BLaER1 treated with 17β-estradiol and CSF1 and Interleukin-3, amounts not matched to agents 10 nM and 100 nM (cell line): ENCODE results near the gene CALHM1.
A peak's percentile ranks its signal among the peaks of the same experiment; 100 is the strongest.

Experiments used
- H3K27ac ChIP-seq, 11 experiments: shearing (Covaris generic); formaldehyde crosslinking; 2 replicates each; pipeline ENCODE4 v1.8.1; 2022
- H3K27me3 ChIP-seq, 11 experiments: shearing (Covaris generic); formaldehyde crosslinking; 2 replicates each; pipeline ENCODE4 v1.8.1; 2022
- H3K36me3 ChIP-seq, 11 experiments: shearing (Covaris generic); formaldehyde crosslinking; 2 replicates each; pipeline ENCODE4 v1.8.1; 2022
- H3K4me1 ChIP-seq, 10 experiments: shearing (Covaris generic); formaldehyde crosslinking; 2 replicates each; pipeline ENCODE4 v1.8.1; 2022
- H3K4me2 ChIP-seq, 11 experiments: shearing (Covaris generic); formaldehyde crosslinking; 2 replicates each; pipeline ENCODE4 v1.8.1; 2022
- H3K4me3 ChIP-seq, 10 experiments: shearing (Covaris generic); formaldehyde crosslinking; 2 replicates each; pipeline ENCODE4 v1.8.1; 2022
- H3K9ac ChIP-seq, 11 experiments: shearing (Covaris generic); formaldehyde crosslinking; 2 replicates each; pipeline ENCODE4 v1.8.1; 2022
- H3K9me3 ChIP-seq, 11 experiments: shearing (Covaris generic); formaldehyde crosslinking; replicated peaks in 1 of 11; 2 replicates each; pipeline ENCODE4 v1.8.1; 2022
- H4K20me1 ChIP-seq, 11 experiments: shearing (Covaris generic); formaldehyde crosslinking; 2 replicates each; pipeline ENCODE4 v1.8.1; 2022
- Cebpa-rat ChIP-seq, 11 experiments: shearing (Covaris generic); IDR thresholded peaks; 2 replicates each; pipeline ENCODE4 v1.8.1; 2022

Gene CALHM1

DNA sequence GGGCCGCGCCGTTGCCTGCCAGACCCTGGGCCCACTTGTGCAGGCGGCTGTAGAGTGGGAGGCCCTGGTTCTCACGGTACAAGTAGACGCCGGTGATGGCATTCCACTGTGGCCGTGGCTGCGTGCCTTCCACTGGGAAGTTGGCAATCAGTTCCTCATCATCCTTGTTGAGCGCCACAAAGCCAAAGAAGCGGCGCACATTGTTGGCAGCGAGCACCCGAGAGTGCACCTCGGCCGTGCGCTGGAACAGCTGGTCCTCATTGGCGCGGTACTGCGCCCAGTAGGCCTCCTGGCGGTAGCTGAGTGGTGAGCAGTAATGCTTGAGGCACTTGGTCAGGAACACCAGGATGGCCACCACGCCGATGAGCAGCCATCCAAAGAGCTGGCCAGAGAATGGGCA is 11.5 kb downstream of the CALHM1 start:
- peaks cover 45 to 86% (median 52%) of the 10 kb centered on the region in 10 experiments for H3K4me1 ChIP-seq
- peak overlapping the region in 2 of 10 experiments; percentile 76 to 94; a peak in 4 of 20 replicates for H3K4me3 ChIP-seq
- H3K4me2 ChIP-seq: peak overlapping the region in 9 of 11 experiments; percentile 25 to 100 (median 94); a peak in 13 of 22 replicates
- peak overlapping the region in 2 of 11 experiments; percentile 61 to 79; a peak in 6 of 22 replicates for H3K9ac ChIP-seq
- peak overlapping the region in 3 of 11 experiments; percentile 8 to 36 (median 10); a peak in 2 of 22 replicates for H3K27ac ChIP-seq
- peaks cover 3 to 87% (median 71%) of the 10 kb centered on the region in 11 experiments; a peak in 21 of 22 replicates for H4K20me1 ChIP-seq
- H3K27me3 ChIP-seq: no peaks in the 10 kb centered on the region
- TF ChIP-seq Cebpa-rat (IDR thresholded peaks at IDR 0.05): no peak
- H3K36me3 ChIP-seq: peaks cover 74 to 86% (median 79%) of the 10 kb centered on the region in 11 experiments
- H3K9me3 ChIP-seq: no peaks in the 10 kb centered on the region

DNA sequence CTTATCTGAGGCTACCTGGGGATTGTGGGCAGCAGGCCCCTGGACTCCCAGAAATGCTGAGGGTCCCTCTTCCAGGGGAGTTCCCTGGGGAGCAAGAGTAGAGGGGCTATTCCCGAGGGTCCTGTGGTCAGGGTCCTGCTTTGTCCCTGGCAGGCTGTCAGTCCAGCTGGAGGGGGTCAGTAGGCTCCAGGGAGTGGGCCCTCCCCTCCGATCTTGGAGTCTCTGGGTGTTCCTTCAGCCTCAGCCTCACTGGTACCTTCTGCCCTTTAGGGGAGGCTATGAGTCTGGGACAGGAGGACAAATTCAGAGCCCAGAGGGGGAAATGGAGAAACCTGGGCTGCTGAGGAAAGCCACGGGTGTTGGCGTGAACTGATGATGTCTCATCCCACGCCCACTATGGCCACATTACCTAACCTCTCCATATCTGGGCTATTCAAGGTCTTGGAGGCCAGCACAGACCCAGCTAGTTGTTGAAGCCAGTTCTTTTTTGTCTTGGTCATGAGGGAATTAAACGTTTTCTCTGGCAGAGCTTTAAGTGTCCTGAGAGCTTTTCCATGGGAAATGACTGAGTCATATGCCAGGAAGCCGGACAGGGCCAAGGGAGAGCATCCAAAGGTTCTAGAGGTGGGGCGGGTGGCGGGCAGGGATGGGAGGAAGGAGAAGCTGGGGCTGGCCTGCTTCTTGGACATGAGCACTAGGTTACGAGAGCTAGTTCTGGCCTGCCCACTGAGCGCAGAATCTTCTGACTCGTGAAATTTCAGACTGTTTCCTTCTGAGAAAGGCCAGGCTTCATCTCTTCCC is 12.7 kb downstream of the CALHM1 start:
- H3K9me3 ChIP-seq: no peaks in the 10 kb centered on the region
- peaks cover 3 to 99% (median 71%) of the 10 kb centered on the region in 11 experiments; a peak in 21 of 22 replicates for H4K20me1 ChIP-seq
- peak overlapping the region in 2 of 11 experiments; percentile 22 to 25; a peak in 3 of 22 replicates for H3K27ac ChIP-seq
- H3K9ac ChIP-seq: peak overlapping the region in 4 of 11 experiments; percentile 13 to 61 (median 44); a peak in 6 of 22 replicates
- no peak overlapping the region for H3K4me3 ChIP-seq
- H3K4me1 ChIP-seq: peaks cover 36 to 98% (median 46%) of the 10 kb centered on the region in 10 experiments
- TF ChIP-seq Cebpa-rat (IDR thresholded peaks at IDR 0.05): no peak
- peak overlapping the region in 3 of 11 experiments; percentile 93 to 97 (median 96); a peak in 6 of 22 replicates for H3K4me2 ChIP-seq
- peaks cover 87 to 99% (median 91%) of the 10 kb centered on the region in 11 experiments for H3K36me3 ChIP-seq
- no peaks in the 10 kb centered on the region for H3K27me3 ChIP-seq

DNA sequence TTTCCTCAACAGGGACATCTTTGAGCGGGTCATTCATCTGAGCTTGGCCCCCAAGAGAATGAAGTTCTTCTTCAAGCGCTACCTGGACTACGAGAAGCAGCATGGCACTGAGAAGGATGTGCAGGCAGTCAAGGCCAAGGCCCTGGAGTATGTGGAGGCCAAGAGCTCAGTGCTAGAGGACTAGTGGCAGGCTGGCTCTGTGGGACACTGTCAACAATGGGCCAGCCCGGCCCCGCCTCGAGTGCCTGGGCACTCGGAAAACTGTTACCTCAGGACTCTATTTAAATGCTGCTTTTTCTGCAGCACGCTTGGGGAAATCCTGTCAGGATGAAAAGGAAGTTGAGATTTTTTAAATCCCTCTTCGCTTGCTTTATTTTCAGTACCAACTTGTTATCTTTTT is 13.3 kb downstream of the CALHM1 start:
- H3K27ac ChIP-seq: peak overlapping the region in 2 of 11 experiments; percentile 4 to 22; a peak in 2 of 22 replicates
- H3K27me3 ChIP-seq: no peaks in the 10 kb centered on the region
- H3K36me3 ChIP-seq: peaks cover 92 to 100% (median 97%) of the 10 kb centered on the region in 11 experiments
- peaks cover 30 to 99% (median 40%) of the 10 kb centered on the region in 10 experiments for H3K4me1 ChIP-seq
- no peak overlapping the region for H3K4me3 ChIP-seq
- TF ChIP-seq Cebpa-rat (IDR thresholded peaks at IDR 0.05): no peak
- peaks cover 3 to 100% (median 75%) of the 10 kb centered on the region in 11 experiments; a peak in 21 of 22 replicates for H4K20me1 ChIP-seq
- H3K9me3 ChIP-seq: no peaks in the 10 kb centered on the region
- peak overlapping the region in 2 of 11 experiments; percentile 11 to 61; a peak in 1 of 22 replicates for H3K9ac ChIP-seq
- peak overlapping the region in 2 of 11 experiments; percentile 93 to 97; a peak in 5 of 22 replicates for H3K4me2 ChIP-seq

DNA sequence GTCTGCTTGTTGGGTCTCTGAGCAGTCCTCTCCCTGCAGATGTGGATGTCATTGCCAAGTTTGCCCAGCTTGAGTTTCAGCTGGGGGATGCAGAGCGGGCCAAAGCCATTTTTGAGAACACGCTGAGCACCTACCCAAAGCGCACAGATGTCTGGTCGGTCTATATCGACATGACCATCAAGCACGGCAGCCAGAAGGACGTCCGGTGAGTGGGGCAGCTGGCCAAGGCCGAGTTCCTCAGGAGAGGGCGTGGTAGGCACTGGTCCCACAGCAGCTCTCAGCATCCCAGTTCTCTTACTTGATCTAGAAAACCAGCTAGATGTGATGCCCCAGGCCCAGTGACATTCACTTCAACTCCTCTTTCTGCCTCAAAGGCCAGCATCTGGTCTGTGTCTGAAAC is 14.2 kb downstream of the CALHM1 start:
- H3K27me3 ChIP-seq: no peaks in the 10 kb centered on the region
- H3K27ac ChIP-seq: no peak overlapping the region
- H3K4me1 ChIP-seq: peaks cover 21 to 94% (median 31%) of the 10 kb centered on the region in 10 experiments
- H3K36me3 ChIP-seq: peaks cover 93 to 100% (median 100%) of the 10 kb centered on the region in 11 experiments
- H3K4me2 ChIP-seq: no peak overlapping the region
- H3K4me3 ChIP-seq: no peak overlapping the region
- peaks cover 3 to 100% (median 67%) of the 10 kb centered on the region in 11 experiments; a peak in 21 of 22 replicates for H4K20me1 ChIP-seq
- no peaks in the 10 kb centered on the region for H3K9me3 ChIP-seq
- no peak for TF ChIP-seq Cebpa-rat (IDR thresholded peaks at IDR 0.05)
- H3K9ac ChIP-seq: no peak overlapping the region

DNA sequence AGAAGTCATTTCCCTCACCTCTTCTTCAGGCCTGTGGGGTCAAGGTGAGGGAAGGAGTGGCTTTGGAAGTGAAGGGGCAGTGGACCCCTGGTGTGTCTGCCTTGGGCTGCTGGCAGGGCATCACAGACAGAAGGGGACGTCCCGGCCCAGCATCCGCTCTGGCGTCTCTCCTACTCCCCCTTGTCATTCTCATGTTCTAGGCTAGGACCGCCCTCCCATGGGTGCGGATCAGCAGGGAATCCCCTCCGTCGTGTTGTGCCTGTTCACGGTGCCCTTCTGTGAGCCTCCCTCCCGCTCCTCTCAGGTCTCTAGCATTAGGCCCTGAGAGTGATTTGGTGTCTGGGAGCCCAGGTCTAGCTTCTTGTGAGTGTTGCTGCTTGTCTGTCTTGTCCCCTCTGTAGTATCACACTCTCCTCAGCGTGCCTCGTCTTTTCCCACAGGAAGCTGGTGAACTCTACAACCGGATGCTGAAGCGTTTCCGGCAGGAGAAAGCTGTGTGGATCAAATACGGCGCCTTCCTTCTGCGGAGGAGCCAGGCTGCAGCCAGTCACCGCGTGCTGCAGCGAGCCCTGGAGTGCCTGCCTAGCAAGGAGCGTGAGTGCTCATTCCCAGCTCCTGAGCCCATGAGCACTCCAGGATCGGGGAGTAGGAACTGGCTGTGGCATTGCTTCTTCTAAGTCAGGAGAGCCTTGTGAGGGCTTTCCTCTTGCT is 15.1 kb downstream of the CALHM1 start:
- Histone ChIP-seq H3K36me3 (peaks cover 97 to 100% (median 100%) of the 10 kb centered on the region in 11 experiments), H3K9ac (peak overlapping the region in 2 of 11 experiments; percentile 15 to 41; a peak in 2 of 22 replicates), H3K9me3 (no peaks in the 10 kb centered on the region), H3K4me1 (peaks cover 12 to 85% (median 22%) of the 10 kb centered on the region in 10 experiments), H3K27ac (peak overlapping the region in 2 of 11 experiments; percentile 16 to 22; a peak in 2 of 22 replicates), H3K27me3 (no peaks in the 10 kb centered on the region), H3K4me3 (no peak overlapping the region), H3K4me2 (peak overlapping the region in 2 of 11 experiments; percentile 23 to 47; a peak in 2 of 22 replicates), H4K20me1 (peaks cover 0 to 97% (median 60%) of the 10 kb centered on the region in 11 experiments; a peak in 21 of 22 replicates)
- TF ChIP-seq Cebpa-rat (IDR thresholded peaks at IDR 0.05): no peak

DNA sequence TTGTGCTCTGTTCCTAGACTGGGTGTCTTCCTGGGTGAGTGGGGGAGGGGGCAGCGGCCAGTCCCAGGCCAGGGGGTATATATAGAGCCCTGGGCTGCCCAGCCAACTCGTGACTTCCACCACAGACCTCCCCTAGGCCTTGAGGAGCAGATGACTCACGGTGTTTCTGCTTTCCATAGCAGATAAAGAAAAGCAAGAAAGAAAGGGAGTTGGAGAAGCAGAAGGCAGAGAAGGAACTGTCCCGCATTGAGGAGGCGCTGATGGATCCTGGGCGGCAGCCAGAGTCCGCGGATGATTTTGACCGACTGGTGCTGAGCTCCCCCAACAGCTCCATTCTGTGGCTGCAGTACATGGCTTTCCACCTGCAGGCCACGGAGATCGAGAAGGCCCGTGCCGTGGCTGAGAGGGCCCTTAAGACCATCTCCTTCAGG is 16.7 kb downstream of the CALHM1 start:
- no peaks in the 10 kb centered on the region for H3K9me3 ChIP-seq
- TF ChIP-seq Cebpa-rat (IDR thresholded peaks at IDR 0.05): no peak
- H3K9ac ChIP-seq: peak overlapping the region in 3 of 11 experiments; percentile 30 to 51 (median 41); a peak in 4 of 22 replicates
- no peak overlapping the region for H3K4me3 ChIP-seq
- no peaks in the 10 kb centered on the region for H3K27me3 ChIP-seq
- H3K4me1 ChIP-seq: peaks cover 0 to 69% (median 7%) of the 10 kb centered on the region in 10 experiments; a peak in 13 of 20 replicates
- peaks cover 99 to 100% (median 100%) of the 10 kb centered on the region in 11 experiments for H3K36me3 ChIP-seq
- peak overlapping the region in 3 of 11 experiments; percentile 25 to 60 (median 47); a peak in 6 of 22 replicates for H3K4me2 ChIP-seq
- peak overlapping the region in 3 of 11 experiments; percentile 11 to 32 (median 30); a peak in 4 of 22 replicates for H3K27ac ChIP-seq
- peaks cover 0 to 91% (median 57%) of the 10 kb centered on the region in 11 experiments; a peak in 21 of 22 replicates for H4K20me1 ChIP-seq

DNA sequence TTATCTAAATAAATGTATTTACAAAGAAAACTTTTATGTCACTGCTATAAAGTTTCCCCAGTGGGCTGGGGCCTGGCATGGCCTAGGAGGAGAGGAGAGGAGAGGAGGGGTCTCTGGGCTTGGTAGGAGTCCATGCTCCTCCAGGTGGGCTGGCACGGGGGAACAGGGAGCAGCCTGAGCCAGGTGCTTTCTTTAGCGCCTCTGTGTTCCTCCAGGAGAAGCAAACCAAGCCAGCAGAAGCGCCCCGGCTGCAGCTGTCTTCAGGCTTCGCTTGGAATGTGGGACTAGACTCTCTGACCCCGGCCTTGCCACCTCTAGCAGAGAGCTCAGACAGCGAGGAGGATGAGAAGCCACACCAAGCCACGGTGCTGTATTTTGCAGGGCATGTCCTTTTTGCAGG is 17.1 kb downstream of the CALHM1 start:
- Histone ChIP-seq H4K20me1 (peaks cover 0 to 91% (median 57%) of the 10 kb centered on the region in 11 experiments; a peak in 20 of 22 replicates), H3K4me3 (no peak overlapping the region), H3K4me1 (peaks cover 0 to 65% (median 7%) of the 10 kb centered on the region in 10 experiments; a peak in 12 of 20 replicates), H3K9me3 (no peaks in the 10 kb centered on the region), H3K4me2 (peak overlapping the region in 3 of 11 experiments; percentile 25 to 60 (median 47); a peak in 6 of 22 replicates), H3K36me3 (peaks cover 99 to 100% (median 100%) of the 10 kb centered on the region in 11 experiments), H3K9ac (peak overlapping the region in 2 of 11 experiments; percentile 30 to 51; a peak in 2 of 22 replicates), H3K27me3 (no peaks in the 10 kb centered on the region), H3K27ac (peak overlapping the region in 3 of 11 experiments; percentile 2 to 32 (median 30); a peak in 4 of 22 replicates)
- TF ChIP-seq Cebpa-rat (IDR thresholded peaks at IDR 0.05): no peak

DNA sequence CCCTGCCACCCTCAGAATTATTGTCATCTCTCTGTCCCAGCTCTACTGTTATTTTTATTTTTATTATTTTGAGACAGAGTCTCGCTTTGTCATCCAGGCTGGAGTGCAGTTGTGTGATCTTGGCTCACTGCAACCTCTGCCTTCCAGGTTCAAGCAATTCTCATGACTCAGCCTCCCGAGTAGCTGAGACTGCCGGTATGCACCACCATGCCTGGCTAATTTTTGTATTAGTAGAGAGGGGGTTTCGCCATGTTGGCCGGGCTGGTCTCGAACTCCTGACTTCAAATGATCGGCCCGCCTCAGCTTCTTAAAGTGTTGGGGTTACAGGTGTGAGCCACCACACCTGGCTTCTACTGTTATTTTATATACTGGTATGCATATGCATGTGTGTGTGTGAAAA is 17.5 kb downstream of the CALHM1 start:
- peak overlapping the region in 3 of 11 experiments; percentile 2 to 32 (median 30); a peak in 3 of 22 replicates for H3K27ac ChIP-seq

More for the DNA sequence above, 17.5 kb downstream of the CALHM1 start:
- peak overlapping the region in 1 of 11 experiments; percentile 51; a peak in 1 of 22 replicates for H3K9ac ChIP-seq
- no peaks in the 10 kb centered on the region for H3K27me3 ChIP-seq
- no peaks in the 10 kb centered on the region for H3K9me3 ChIP-seq
- H3K36me3 ChIP-seq: peaks cover 99 to 100% (median 100%) of the 10 kb centered on the region in 11 experiments
- peaks cover 0 to 91% (median 57%) of the 10 kb centered on the region in 11 experiments; a peak in 19 of 22 replicates for H4K20me1 ChIP-seq
- no peak for TF ChIP-seq Cebpa-rat (IDR thresholded peaks at IDR 0.05)
- H3K4me1 ChIP-seq: peaks cover under 1 to 61% (median 8%) of the 10 kb centered on the region in 10 experiments; a peak in 17 of 20 replicates
- no peak overlapping the region for H3K4me3 ChIP-seq
- H3K4me2 ChIP-seq: peak overlapping the region in 2 of 11 experiments; percentile 47 to 60; a peak in 4 of 22 replicates
